Nephron progenitor cell (in vitro differentiated cells): ENCODE results near the gene EP300.
"Not testable (repeated sequence)": the region's sequence is repeated elsewhere in the genome, so short reads cannot be mapped to it uniquely, and the experiment has no call there.

Experiments used
- DNase-seq: peaks from one replicate; pipeline ENCODE4 v3.0.0; 2021
- H3K27ac Mint-ChIP-seq: 2 replicates; pipeline ENCODE4 v1.8.0; 2021; ENCODE audit warnings: mild to moderate bottlenecking, moderate library complexity, mixed read lengths
- H3K27me3 Mint-ChIP-seq: 2 replicates; pipeline ENCODE4 v1.8.0; 2021; ENCODE audit warnings: mild to moderate bottlenecking, low read depth, mixed read lengths; ENCODE audit not compliant: poor library complexity
- H3K36me3 Mint-ChIP-seq: 2 replicates; pipeline ENCODE4 v1.8.0; 2021; ENCODE audit warnings: low read depth, mixed read lengths
- H3K4me1 Mint-ChIP-seq: 2 replicates; pipeline ENCODE4 v1.8.0; 2021; ENCODE audit warnings: mixed read lengths
- H3K4me3 Mint-ChIP-seq: 2 replicates; pipeline ENCODE4 v1.8.0; 2021; ENCODE audit warnings: mild to moderate bottlenecking, moderate library complexity, mixed read lengths
- H3K9me3 Mint-ChIP-seq: 2 replicates; pipeline ENCODE4 v1.8.0; 2021; ENCODE audit warnings: mild to moderate bottlenecking, moderate library complexity, mixed read lengths
- CTCF ChIP-seq: fragments of 200-600 bp; sonication (generic); IDR thresholded peaks from 2 replicates; pipeline ENCODE4 v1.5.0; 2021; ENCODE audit warnings: antibody characterized with exemption

The EP300 gene

GRCh38 chr22:41092023-41092817 lies at the start of gene EP300:
EP300 (plus strand) TSS chr22:41092592; CDS start chr22:41093005, 413 bp downstream.
- Mint-ChIP-seq H3K27me3 (no peaks in the 10 kb centered on the region), H3K27ac (peak within 1 kb of the TSS; percentile 100), H3K36me3 (peaks cover 24% of the 10 kb centered on the region), H3K4me1 (peaks cover 42% of the 10 kb centered on the region), H3K9me3 (peaks cover 14% of the 10 kb centered on the region), H3K4me3 (peak within 1 kb of the TSS; percentile 98)
- DNase-seq = peak; percentile 72
- no peak for TF ChIP-seq CTCF

- no peaks in the 10 kb centered on the region for H3K9me3 Mint-ChIP-seq
- H3K36me3 Mint-ChIP-seq = no peaks in the 10 kb centered on the region
- no peak overlapping the region for H3K4me3 Mint-ChIP-seq
- no peak overlapping the region for H3K27ac Mint-ChIP-seq
- no peak for DNase-seq
- H3K27me3 Mint-ChIP-seq = peaks cover 3% of the 10 kb centered on the region
- TF ChIP-seq CTCF = no peak
- peaks cover 8% of the 10 kb centered on the region for H3K4me1 Mint-ChIP-seq
Measured at GRCh38 chr22:41043722-41044121, 48.7 kb upstream of the EP300 start.

- not testable (repeated sequence) for H3K9me3 Mint-ChIP-seq
Measured at GRCh38 chr22:41045575-41045974, 46.8 kb upstream of the EP300 start.

GRCh38 chr22:41047801-41048211 lies 44.6 kb upstream of the EP300 start:
- H3K36me3 Mint-ChIP-seq = no peaks in the 10 kb centered on the region
- no peaks in the 10 kb centered on the region for H3K9me3 Mint-ChIP-seq
- no peak overlapping the region for H3K4me3 Mint-ChIP-seq
- peaks cover 3% of the 10 kb centered on the region for H3K27me3 Mint-ChIP-seq
- no peak overlapping the region for H3K27ac Mint-ChIP-seq
- no peak for TF ChIP-seq CTCF
- H3K4me1 Mint-ChIP-seq = peaks cover 25% of the 10 kb centered on the region
- no peak for DNase-seq

More at GRCh38 chr22:41045575-41045974, 46.8 kb upstream of the EP300 start:
- not testable (repeated sequence) for H3K36me3 Mint-ChIP-seq, H3K27me3 Mint-ChIP-seq, H3K27ac Mint-ChIP-seq, DNase-seq, H3K4me3 Mint-ChIP-seq
- peaks cover 20% of the 10 kb centered on the region for H3K4me1 Mint-ChIP-seq

- H3K4me3 Mint-ChIP-seq, H3K27me3 Mint-ChIP-seq, DNase-seq, H3K27ac Mint-ChIP-seq, H3K9me3 Mint-ChIP-seq, H3K36me3 Mint-ChIP-seq: not testable (repeated sequence)
- peaks cover 31% of the 10 kb centered on the region for H3K4me1 Mint-ChIP-seq
Measured at GRCh38 chr22:41048345-41048744, 44.0 kb upstream of the EP300 start.

GRCh38 chr22:41048791-41049717 lies 43.3 kb upstream of the EP300 start:
- peak overlapping the region; percentile 42 for H3K4me3 Mint-ChIP-seq
- H3K9me3 Mint-ChIP-seq = no peaks in the 10 kb centered on the region
- DNase-seq = peak; percentile 81
- no peaks in the 10 kb centered on the region for H3K27me3 Mint-ChIP-seq
- peak overlapping the region; percentile 36 for H3K27ac Mint-ChIP-seq
- TF ChIP-seq CTCF = no peak
- peaks cover 33% of the 10 kb centered on the region for H3K4me1 Mint-ChIP-seq
- H3K36me3 Mint-ChIP-seq = no peaks in the 10 kb centered on the region

- not testable (repeated sequence) for H3K27ac Mint-ChIP-seq, H3K36me3 Mint-ChIP-seq, DNase-seq, H3K27me3 Mint-ChIP-seq, H3K4me3 Mint-ChIP-seq, H3K9me3 Mint-ChIP-seq
- H3K4me1 Mint-ChIP-seq = peaks cover 33% of the 10 kb centered on the region
Measured at GRCh38 chr22:41049795-41050194, 42.6 kb upstream of the EP300 start.
